GM19328 (cell line): ENCODE results near the gene NRGN.

Experiments
- ATAC-seq: cut with Tn5 transposase; IDR thresholded peaks from one replicate; pipeline ENCODE4 v1.9.1; 2021; ENCODE audit warnings: mild to moderate bottlenecking, moderate library complexity; ENCODE audit not compliant: unreplicated experiment

NRGN gene

DNA sequence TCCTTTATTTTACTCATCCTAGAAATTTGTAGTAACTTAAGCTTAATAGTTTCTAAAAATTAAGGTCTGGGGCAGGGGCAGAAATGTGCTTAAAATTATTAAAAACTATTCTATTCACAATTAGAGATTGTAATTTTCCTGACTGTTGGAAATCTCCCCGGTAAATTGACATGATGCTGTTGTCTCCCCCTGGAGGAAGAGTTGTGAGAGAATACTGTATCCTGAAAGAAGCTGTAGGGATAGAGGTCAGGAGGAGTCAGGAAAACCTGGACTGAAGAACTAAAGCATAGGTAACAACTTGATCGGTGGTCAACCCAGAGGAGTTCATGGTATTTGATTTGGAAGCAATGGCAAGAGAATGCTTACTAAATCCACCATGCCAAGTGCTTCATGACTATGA, 38.5 kb downstream of the NRGN start:
- ATAC-seq: no peak

DNA sequence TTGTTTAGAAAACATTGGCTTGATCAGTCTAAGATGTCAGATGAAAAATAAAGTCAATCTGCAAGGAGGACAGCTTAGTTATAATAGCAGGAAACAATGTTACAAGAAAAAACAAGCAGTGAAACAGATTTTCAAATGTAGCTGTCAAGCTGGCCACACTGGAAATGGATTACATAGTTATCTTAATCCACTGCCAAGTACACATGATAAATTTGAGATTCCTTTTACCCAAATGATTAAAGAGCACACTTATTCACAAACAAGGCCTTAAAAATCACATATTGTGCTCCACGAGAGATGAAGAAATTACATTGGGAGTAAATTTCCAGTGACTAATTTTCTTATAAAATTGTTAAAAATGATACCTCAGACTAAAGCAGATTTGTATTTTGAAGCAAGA, 39.8 kb downstream of the NRGN start:
- ATAC-seq: no peak

DNA sequence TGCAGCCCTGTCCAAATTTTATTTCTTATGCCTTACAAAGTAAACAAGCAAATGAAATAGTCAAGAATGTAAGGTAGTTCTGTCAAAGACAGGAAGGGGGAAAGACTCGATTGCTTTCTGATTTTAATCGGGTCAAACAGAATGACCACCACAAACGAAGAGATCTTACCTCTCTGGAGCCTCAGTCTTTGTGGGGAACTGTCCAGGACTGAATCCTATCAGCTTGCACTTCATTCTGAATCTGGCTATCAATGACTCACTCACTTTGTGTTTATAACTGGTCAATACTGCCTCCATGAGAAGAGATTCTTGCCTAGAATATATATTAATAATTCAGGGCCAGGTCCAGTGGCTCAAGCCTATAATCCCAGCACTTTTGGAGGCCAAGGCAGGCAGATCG, 43.3 kb downstream of the NRGN start:
- ATAC-seq: no peak

DNA sequence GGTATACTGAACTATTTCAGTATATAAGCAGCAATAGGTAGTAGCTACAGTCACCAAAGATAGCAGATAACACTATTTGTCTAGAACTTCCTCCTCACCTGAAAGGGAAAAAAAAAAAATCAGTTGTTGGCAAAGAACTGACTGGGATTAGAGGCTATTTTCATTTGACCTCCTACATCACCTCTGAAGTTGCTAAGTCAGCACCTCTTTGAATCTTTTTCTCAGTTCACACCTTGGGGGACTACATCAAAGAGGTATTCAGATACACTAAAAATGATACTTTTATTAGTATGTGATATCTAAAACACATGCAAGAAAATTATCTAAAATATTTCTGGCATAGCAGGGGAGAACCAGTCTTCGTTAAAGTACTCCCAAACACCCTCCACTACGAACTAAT, 44.3 kb downstream of the NRGN start:
- ATAC-seq: no peak

DNA sequence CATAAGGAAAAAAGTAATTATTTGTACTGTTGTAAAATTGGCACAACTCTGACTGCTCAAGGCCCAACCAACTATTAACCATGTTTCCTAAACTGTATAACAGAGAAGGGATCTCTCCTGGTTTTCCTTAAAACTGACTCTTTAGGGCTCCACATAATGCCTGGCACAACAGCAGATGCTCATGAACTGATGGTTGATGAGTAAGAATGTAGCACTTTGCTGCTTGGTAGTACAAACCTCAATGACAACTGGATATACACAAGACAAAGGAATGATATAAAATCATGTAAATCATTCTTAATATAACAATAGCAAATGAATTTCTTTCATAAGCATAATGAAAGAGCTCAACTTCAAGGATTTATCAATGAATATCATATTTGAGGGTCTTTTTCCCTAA, 48.8 kb downstream of the NRGN start:
- ATAC-seq: no peak

DNA sequence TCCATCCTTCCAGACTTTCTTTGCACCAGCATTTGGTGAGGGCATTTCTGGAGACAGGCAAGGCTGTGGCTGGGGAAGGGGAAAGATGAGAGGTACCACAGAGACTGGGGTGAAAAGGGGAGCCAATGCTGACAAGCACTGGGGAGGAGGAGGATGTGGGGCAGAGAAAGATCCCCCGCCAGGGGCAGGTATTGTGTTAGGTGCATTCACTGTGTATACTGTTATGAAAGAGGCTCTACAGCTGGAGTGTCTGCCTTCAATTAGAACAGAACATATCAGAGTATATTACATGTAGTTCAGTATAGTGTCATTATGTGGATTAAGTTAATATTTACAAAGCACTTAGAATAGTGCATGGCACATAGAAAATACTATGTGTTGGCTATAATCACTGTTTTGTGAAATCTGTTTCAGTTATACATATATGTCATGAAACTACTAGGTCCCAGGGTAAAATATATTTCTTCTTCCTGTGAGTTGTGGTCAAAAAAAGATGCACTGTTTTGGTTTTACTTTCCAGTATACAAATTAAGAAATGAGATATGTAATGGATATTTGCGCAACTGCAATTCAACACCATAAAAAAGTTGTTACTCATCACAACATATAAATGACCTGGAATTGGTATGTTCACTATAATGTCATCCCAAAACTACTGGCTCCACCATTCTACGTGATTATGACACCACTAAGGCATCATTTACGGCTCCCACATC, 52.0 kb downstream of the NRGN start:
- ATAC-seq: no peak

DNA sequence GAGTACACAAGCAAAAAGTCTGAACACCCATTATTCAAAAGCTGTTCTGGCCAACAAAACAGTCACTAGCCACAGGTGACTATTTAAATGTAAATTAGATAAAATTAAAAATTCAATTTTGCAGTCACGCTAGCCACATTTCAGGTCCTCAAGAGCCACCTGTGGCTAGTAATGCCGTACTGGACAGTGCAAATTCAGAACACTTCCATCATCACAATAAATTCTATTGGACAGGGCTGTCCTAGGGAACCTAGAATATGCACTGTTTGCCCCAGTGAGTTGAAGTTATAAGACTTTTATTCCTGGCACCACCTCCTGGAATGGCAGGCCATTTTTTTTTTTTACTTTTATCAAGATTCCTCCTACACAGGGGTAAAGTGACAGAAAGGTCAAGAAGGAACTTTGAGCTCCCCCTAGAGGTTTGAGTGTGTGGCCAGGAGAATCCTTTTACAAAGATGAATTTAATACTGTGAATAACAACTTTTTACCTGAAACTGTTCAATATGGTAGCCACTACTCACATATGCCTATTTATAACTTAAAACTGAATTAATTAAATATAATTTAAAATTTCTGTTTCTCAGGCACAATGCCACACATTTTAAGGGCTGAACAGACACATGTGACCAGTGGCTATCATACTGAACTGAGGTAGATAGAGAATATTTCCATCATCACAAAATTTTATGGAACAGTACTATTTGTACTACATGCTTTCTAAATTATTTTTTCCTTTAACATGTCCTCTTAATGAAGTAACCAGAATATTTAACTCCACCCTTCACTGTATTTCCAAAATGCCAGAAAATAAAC, 53.9 kb downstream of the NRGN start:
- peak; percentile 57 for ATAC-seq

DNA sequence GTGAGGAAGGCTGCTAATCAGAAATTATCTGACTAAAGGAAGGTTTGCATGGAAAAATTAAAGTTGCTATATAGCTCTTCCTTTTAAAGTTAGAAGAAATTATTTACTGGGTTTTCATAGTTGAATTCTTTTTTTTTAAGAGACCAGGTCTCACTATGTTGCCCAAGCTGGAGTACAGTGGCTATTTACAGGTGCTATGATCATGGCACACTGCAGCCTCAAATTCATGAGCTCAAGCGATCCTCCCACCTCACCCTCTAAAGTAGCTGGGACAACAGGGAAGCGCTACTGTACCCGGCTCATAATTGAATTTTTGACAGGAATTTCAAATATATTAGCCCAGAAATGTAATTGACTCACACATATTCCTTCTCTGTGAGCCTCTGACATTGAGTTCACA, 56.6 kb downstream of the NRGN start:
- ATAC-seq: no peak
